Measurements from ENCODE around the gene PGAM2. TPM values are rescaled to one million over a fixed set of nuclear protein-coding genes. Genes with fewer than 3 reads are reported as not detected.

PGAM2 gene
- total RNA-seq, 1 experiment from 2014 or later: 2.4 TPM

DNA sequence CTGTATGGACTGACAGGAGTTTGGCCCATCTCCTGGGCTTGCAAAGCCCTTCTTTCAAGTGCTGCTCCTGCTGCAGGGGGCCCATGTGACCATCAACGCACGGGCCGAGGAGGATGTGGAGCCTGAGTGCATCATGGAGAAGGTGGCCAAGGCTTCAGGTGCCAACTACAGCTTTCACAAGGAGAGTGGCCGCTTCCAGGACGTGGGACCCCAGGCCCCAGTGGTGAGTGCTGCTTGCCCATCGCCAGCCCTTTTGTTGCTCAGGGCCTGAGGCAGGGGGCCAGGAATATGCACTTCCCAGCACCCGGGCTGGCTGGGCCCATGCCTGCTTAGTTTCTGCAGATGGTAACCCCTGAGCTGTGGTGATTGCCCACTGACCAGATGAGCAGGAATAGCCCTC, 8.7 kb downstream of the PGAM2 start:
- no peak for TF ChIP-seq ZNF219 (CRISPR knock-in tag; IDR thresholded peaks at IDR 0.05; ENCODE audit: borderline replicate concordance)
- TF ChIP-seq SMAD3 (CRISPR knock-in tag; IDR thresholded peaks at IDR 0.05; ENCODE audit: borderline replicate concordance): no peak
- no peak for TF ChIP-seq ZNF138 (CRISPR knock-in tag; conservative IDR thresholded peaks at IDR 0.05)
- TF ChIP-seq, protein P1, sequence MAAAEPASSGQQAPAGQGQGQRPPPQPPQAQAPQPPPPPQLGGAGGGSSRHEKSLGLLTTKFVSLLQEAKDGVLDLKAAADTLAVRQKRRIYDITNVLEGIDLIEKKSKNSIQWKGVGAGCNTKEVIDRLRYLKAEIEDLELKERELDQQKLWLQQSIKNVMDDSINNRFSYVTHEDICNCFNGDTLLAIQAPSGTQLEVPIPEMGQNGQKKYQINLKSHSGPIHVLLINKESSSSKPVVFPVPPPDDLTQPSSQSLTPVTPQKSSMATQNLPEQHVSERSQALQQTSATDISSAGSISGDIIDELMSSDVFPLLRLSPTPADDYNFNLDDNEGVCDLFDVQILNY (CRISPR knock-in tag; IDR thresholded peaks at IDR 0.05): no peak
- no peak for TF ChIP-seq SMAD4 (CRISPR knock-in tag; IDR thresholded peaks at IDR 0.05)
- TF ChIP-seq, protein P2, sequence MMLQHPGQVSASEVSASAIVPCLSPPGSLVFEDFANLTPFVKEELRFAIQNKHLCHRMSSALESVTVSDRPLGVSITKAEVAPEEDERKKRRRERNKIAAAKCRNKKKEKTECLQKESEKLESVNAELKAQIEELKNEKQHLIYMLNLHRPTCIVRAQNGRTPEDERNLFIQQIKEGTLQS (CRISPR knock-in tag; conservative IDR thresholded peaks at IDR 0.05): no peak
- TF ChIP-seq NFATC4 (CRISPR knock-in tag; IDR thresholded peaks at IDR 0.05): no peak
- TF ChIP-seq, protein P3, sequence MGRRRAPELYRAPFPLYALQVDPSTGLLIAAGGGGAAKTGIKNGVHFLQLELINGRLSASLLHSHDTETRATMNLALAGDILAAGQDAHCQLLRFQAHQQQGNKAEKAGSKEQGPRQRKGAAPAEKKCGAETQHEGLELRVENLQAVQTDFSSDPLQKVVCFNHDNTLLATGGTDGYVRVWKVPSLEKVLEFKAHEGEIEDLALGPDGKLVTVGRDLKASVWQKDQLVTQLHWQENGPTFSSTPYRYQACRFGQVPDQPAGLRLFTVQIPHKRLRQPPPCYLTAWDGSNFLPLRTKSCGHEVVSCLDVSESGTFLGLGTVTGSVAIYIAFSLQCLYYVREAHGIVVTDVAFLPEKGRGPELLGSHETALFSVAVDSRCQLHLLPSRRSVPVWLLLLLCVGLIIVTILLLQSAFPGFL (CRISPR knock-in tag; IDR thresholded peaks at IDR 0.05; ENCODE audit: borderline replicate concordance): no peak
- TF ChIP-seq ESRRA (CRISPR knock-in tag; IDR thresholded peaks at IDR 0.05; ENCODE audit: borderline replicate concordance): no peak
- TF ChIP-seq, protein P4, sequence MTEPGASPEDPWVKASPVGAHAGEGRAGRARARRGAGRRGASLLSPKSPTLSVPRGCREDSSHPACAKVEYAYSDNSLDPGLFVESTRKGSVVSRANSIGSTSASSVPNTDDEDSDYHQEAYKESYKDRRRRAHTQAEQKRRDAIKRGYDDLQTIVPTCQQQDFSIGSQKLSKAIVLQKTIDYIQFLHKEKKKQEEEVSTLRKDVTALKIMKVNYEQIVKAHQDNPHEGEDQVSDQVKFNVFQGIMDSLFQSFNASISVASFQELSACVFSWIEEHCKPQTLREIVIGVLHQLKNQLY (CRISPR knock-in tag; IDR thresholded peaks at IDR 0.05): no peak
- TF ChIP-seq, protein P5, sequence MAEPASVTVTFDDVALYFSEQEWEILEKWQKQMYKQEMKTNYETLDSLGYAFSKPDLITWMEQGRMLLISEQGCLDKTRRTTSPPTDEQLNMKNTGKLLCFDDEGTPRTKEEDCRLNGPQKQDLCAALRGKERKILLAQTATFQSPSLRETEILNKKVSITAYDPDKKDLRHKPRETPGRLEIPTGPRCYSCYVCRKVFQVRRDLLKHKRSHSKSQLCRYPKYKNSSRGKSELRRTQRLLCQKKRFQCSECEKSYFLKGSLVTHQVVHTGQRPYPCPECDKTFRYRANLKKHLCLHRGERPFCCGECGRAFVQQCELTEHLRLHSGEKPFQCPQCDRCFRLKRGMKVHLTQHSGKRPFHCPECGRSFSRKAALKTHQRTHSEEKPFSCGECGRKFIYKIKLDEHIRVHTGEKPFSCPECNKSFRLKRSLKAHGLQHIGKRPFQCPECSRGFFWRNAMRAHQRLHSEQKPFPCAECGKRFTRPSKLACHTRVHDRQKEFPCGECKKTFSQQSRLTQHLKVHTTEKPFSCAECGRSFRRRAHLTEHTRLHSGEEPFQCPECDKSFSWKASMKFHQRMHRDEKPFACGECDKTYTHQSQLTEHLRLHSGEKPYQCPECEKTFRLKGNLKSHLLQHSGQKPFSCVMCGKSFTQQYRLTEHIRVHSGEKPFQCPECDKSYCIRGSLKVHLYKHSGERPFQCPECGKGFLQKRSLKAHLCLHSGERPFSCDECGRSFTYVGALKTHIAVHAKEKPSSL (CRISPR knock-in tag; conservative IDR thresholded peaks at IDR 0.05): no peak
- TF ChIP-seq NFYB (CRISPR knock-in tag; conservative IDR thresholded peaks at IDR 0.05; ENCODE audit: low read depth): no peak
- TF ChIP-seq ZNF671 (CRISPR knock-in tag; IDR thresholded peaks at IDR 0.05): no peak
- no peak for TF ChIP-seq JUN (CRISPR knock-in tag; IDR thresholded peaks at IDR 0.05)
- TF ChIP-seq, protein P6, sequence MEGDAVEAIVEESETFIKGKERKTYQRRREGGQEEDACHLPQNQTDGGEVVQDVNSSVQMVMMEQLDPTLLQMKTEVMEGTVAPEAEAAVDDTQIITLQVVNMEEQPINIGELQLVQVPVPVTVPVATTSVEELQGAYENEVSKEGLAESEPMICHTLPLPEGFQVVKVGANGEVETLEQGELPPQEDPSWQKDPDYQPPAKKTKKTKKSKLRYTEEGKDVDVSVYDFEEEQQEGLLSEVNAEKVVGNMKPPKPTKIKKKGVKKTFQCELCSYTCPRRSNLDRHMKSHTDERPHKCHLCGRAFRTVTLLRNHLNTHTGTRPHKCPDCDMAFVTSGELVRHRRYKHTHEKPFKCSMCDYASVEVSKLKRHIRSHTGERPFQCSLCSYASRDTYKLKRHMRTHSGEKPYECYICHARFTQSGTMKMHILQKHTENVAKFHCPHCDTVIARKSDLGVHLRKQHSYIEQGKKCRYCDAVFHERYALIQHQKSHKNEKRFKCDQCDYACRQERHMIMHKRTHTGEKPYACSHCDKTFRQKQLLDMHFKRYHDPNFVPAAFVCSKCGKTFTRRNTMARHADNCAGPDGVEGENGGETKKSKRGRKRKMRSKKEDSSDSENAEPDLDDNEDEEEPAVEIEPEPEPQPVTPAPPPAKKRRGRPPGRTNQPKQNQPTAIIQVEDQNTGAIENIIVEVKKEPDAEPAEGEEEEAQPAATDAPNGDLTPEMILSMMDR (IDR thresholded peaks at IDR 0.05): no peak
- no peak for TF ChIP-seq ZNF423 (CRISPR knock-in tag; IDR thresholded peaks at IDR 0.05)
- TF ChIP-seq KAT7 (CRISPR knock-in tag; IDR thresholded peaks at IDR 0.05; ENCODE audit: borderline replicate concordance): no peak
- TF ChIP-seq, protein P7, sequence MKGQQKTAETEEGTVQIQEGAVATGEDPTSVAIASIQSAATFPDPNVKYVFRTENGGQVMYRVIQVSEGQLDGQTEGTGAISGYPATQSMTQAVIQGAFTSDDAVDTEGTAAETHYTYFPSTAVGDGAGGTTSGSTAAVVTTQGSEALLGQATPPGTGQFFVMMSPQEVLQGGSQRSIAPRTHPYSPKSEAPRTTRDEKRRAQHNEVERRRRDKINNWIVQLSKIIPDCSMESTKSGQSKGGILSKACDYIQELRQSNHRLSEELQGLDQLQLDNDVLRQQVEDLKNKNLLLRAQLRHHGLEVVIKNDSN (CRISPR knock-in tag; IDR thresholded peaks at IDR 0.05): no peak
- ChIA-PET POLR2A (no interaction called here), CTCF (no interaction called here)
- DNase-seq (ENCODE audit: low spot score) (no peak), ATAC-seq (no peak)
- Mint-ChIP-seq H3K4me3 (no peak overlapping the region), H3K36me3 (peaks cover 51% of the 10 kb centered on the region), H3K4me1 (no peaks in the 10 kb centered on the region), H3K27ac (no peak overlapping the region), H3K9me3 (no peaks in the 10 kb centered on the region), H3K27me3 (ENCODE audit: low read depth) (no peaks in the 10 kb centered on the region)

All from WTC11 (cell line).